Mucosa of descending colon (tissue), 3 donors: ENCODE data around the gene ZNF335. TPM values are rescaled to one million over a fixed set of nuclear protein-coding genes. Genes with fewer than 3 reads are reported as not detected.
A peak's percentile ranks its signal among the peaks of the same experiment; 100 is the strongest.

ENCODE experiments used
- ATAC-seq: fragments of 200-7000 bp; cut with Tn5 transposase; one replicate; pipeline ENCODE4 v1.9.1; 2020; ENCODE audit warnings: mild to moderate bottlenecking, moderate library complexity
- DNase-seq, 3 donors: peaks; one replicate each; pipeline ENCODE4 v3.0.0-alpha.2; 2020
- H3K36me3 ChIP-seq: fragments of 200-600 bp; one replicate; pipeline ENCODE4 v1.8.0; 2021; ENCODE audit warnings: low read depth, mild to moderate bottlenecking
- H3K4me1 ChIP-seq: fragments of 200-600 bp; one replicate; pipeline ENCODE4 v1.8.0; 2021; ENCODE audit warnings: low read depth, mild to moderate bottlenecking
- H3K4me3 ChIP-seq: fragments of 200-600 bp; one replicate; pipeline ENCODE4 v1.8.0; 2021; ENCODE audit warnings: mild to moderate bottlenecking
- H3K9me3 ChIP-seq: fragments of 200-600 bp; one replicate; pipeline ENCODE4 v1.8.0; 2021; ENCODE audit warnings: mild to moderate bottlenecking
- intact Hi-C, 2 donors: fragments of 100-400 bp; cut with DNase I in 1 of 2; cut with micrococcal nuclease in 1 of 2; formaldehyde crosslinking; loops; one replicate each; pipeline versions ENCODE4 v1.11.0 to v1.11.1; 2022; cut with DNase I, micrococcal nuclease
- total RNA-seq, 3 donors: library from RNA; stranded (reverse); fragmentation: NEBNext Ultra II Directional in 2 of 3; extraction: Animal tissue kit (Norgen Biotek cat#: 25700) in 2 of 3; gene quantifications; one replicate each; pipeline versions ENCODE4 v1.2.1 to v1.2.4, GENCODE V29; 2021 to 2023
- TF ChIP-seq, protein P1 (sequence below): fragments of 200-600 bp; IDR thresholded peaks from one replicate; pipeline ENCODE4 v1.8.0; 2022; ENCODE audit warnings: antibody characterized with exemption, mild to moderate bottlenecking
- donor health status: DM: no; HTN: no; CAD: no; lungs with moderate emphysema.
- donor health status: DM: no; HTN: no; CAD: no.
- donor health status: DM: no; HTN: yes; CAD: no.

ZNF335 gene
- total RNA-seq, 3 donors from 2014 or later: 19.1 to 22.7 (median 20.1) TPM

DNA sequence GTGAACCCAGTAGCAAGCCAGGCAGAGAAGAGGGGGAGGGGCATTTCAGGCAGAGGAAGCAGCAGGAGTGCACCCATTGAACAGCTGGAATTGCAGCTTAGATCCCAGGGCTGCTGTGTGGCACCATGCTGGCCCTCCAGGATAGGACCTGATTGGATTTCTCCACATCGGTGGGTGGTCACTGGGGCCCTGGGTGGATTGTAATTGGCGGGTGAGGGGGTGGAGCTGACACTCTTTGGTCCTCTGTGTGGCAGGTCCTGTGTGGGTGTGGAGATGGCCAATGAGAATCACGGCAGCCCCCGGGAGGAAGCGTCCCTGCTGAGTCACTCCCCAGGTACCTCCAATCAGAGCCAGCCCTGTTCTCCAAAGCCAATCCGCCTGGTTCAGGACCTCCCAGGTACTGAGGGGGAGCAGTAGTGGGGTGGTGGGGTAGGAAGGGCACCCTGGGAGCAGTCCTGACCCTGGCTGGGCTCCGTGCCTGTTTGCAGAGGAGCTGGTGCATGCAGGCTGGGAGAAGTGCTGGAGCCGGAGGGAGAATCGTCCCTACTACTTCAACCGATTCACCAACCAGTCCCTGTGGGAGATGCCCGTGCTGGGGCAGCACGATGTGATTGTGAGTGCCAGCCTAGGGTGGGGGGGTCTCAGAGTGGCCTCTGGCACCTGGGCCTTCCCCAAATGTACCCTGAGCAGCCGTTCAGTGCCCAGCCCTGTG lies 33.1 kb downstream of the ZNF335 start:
- H3K36me3 ChIP-seq: peaks cover 16% of the 10 kb centered on the region
- TF ChIP-seq, protein P1, sequence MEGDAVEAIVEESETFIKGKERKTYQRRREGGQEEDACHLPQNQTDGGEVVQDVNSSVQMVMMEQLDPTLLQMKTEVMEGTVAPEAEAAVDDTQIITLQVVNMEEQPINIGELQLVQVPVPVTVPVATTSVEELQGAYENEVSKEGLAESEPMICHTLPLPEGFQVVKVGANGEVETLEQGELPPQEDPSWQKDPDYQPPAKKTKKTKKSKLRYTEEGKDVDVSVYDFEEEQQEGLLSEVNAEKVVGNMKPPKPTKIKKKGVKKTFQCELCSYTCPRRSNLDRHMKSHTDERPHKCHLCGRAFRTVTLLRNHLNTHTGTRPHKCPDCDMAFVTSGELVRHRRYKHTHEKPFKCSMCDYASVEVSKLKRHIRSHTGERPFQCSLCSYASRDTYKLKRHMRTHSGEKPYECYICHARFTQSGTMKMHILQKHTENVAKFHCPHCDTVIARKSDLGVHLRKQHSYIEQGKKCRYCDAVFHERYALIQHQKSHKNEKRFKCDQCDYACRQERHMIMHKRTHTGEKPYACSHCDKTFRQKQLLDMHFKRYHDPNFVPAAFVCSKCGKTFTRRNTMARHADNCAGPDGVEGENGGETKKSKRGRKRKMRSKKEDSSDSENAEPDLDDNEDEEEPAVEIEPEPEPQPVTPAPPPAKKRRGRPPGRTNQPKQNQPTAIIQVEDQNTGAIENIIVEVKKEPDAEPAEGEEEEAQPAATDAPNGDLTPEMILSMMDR: no peak
- ATAC-seq: no peak
- no peaks in the 10 kb centered on the region for H3K9me3 ChIP-seq
- no peak overlapping the region for H3K4me3 ChIP-seq
- H3K4me1 ChIP-seq: no peaks in the 10 kb centered on the region
- intact Hi-C loops: loop anchor here in 1 of 2 donors (10.0 kb wide), 1 partner anchor 114 kb away; the partner anchor contains the start of gene TNNC2
- DNase-seq: peak in 1 of 3 donors; percentile 50

DNA sequence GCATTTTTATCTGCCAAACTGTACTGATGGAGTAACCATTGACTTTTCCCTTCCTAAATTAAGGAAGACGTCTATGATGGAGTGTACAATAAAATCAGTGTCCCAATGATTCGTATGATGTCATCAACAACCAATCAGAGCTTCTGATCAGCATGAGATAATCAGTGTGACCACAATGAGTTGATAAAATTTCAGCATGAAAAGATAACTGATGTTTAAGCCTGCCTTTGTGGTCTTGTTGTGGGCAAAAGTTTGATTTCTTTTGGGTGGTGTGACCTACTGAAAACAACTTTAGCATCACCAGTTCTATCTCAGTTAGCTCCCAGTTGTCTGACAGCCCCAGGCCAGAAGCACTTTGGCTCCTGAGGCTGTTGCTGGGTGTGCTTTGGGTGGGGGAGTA lies 34.2 kb downstream of the ZNF335 start:
- TF ChIP-seq, protein P1: no peak
- DNase-seq: peak in 1 of 3 donors; percentile 3
- H3K36me3 ChIP-seq: peaks cover 13% of the 10 kb centered on the region
- no peaks in the 10 kb centered on the region for H3K9me3 ChIP-seq
- H3K4me1 ChIP-seq: peaks cover 6% of the 10 kb centered on the region
- H3K4me3 ChIP-seq: no peak overlapping the region
- no peak for ATAC-seq
- intact Hi-C loops: loop anchor here in 1 of 2 donors (10.0 kb wide), 1 partner anchor 113 kb away; the partner anchor contains the start of gene TNNC2

DNA sequence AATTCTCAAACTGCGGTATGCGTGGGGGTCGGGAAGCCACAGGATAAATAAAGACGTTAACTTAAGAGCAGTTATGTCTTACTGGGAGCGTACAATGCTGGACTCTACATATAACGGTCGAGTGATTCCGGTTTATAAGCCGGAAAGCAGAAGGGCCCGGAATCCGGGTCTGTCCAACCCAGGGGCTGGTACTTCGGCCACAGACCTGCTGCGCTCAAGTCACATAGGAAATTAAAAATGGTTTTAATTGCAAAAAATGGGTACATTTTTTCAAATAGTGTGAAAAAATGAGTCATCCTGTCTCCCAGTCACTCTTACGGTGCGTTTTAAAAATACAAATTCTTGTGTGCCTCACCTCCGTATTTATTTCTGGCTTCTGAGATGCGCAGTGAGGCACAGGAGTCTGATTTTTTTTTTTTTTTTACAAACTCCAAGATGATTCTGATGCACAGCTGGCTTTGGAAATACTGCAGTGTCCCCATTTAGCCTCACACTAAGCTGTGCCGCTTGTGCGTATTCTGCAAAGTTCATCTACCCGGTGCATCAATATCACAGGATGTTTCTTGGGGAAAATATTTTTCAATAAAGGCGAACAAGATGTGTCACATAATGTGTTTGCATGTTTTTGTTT lies 36.5 kb downstream of the ZNF335 start:
- ATAC-seq: peak; percentile 3
- no peak for DNase-seq
- TF ChIP-seq, protein P1: no peak
- Histone ChIP-seq H3K9me3 (no peaks in the 10 kb centered on the region), H3K4me1 (peaks cover 6% of the 10 kb centered on the region), H3K36me3 (peaks cover 13% of the 10 kb centered on the region), H3K4me3 (peak overlapping the region; percentile 85)
- intact Hi-C loops: loop anchor here in 1 of 2 donors (10.0 kb wide), 1 partner anchor 111 kb away; the partner anchor contains the start of gene TNNC2

DNA sequence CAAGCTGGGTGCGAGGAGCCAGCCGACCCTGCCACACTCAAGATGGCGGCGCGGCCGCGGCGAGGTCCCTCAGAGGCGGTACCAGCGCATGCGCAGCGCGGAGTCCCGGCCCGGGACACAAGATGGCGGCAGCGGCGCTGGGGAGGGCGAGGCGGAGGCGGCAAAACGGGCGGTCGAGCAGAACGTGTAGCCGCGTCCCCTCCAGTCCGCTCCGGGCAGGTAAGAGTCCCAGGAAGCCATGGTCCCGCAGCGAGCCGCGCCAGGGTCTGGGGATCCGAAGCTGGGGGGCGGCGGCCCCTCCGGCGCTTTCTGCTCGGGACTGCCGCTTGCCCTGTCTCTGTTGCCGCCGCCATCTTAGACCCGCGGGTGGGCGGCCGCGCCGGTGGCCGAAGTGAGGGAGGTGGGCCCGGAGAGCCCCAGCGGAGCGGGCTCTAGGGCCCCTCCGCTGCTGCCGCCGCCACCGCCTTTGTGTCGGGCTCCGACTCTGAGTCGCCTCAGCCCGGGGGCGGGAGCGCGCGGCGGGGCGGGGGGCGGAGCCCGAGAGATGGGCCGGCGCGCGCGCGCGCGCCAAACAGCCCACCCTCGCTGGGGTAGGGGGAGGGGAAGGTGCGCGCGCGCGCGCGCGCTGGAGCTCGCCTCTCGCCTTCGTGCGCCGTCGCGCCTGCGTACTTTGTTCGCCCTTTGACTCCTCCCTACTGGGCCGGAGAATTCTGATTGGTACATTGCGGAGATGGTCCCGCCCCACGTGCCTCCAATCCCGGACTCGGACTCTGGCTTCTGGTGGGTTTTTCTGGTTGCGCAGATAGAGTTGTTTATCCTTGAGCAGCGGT lies 37.2 kb downstream of the ZNF335 start, which contains the start of gene PCIF1:
Gene PCIF1, plus strand, starts transcription at position 98 of the 830 bp plus-strand sequence. CDS start 4,317 bp downstream, outside the sequence.
- TF ChIP-seq, protein P1: no peak
- ATAC-seq (peak; percentile 94), DNase-seq (peak; percentile 98)
- H3K36me3 ChIP-seq: peaks cover 8% of the 10 kb centered on the region
- H3K4me3 ChIP-seq: peak within 1 kb of the TSS; percentile 85
- intact Hi-C loops: loop anchor here in 1 of 2 donors (10.0 kb wide), 1 partner anchor 110 kb away; the partner anchor contains the start of gene TNNC2
- peaks cover 6% of the 10 kb centered on the region for H3K4me1 ChIP-seq
- H3K9me3 ChIP-seq: no peaks in the 10 kb centered on the region

DNA sequence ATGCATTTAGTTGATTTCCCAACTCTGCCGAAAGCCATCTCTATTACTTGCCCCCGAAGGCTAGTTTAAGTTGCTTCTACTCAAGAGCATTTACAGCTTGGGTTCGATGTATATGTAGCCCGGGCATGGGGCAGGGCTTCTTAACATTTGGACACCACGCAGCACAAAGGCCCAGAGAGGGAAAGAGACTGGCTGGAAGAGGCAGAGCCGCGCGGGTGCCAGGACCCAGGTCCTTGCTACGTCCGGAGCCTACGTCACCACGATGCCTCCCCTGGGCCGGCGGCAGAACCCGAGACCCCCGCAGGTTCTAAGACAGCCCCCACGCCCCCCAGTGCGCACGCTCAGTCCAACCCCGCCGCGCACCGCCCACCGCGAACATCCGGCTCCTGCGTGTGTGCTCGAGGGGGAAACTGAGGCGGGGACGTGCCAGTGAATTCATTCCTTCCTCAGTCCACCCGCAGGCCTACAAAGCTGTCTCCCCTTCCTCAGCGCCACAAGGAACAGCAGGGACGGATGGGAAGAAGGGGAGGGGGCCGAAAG lies 37.9 kb downstream of the ZNF335 start:
- H3K4me3 ChIP-seq: peak overlapping the region; percentile 85
- H3K4me1 ChIP-seq: peaks cover 6% of the 10 kb centered on the region
- TF ChIP-seq, protein P1: no peak
- H3K36me3 ChIP-seq: peaks cover 8% of the 10 kb centered on the region
- H3K9me3 ChIP-seq: no peaks in the 10 kb centered on the region
- DNase-seq: peak in 1 of 3 donors; percentile 87
- intact Hi-C loops: loop anchor here in 1 of 2 donors (10.0 kb wide), 1 partner anchor 109 kb away; the partner anchor contains the start of gene TNNC2
- ATAC-seq: peak; percentile 25
